HT-29 (cell line): ENCODE results near the gene RNF144A. TPM values are rescaled to one million over a fixed set of nuclear protein-coding genes. Genes with fewer than 3 reads are reported as not detected.

Experiments used
- DNase-seq: peaks from one replicate; pipeline ENCODE4 v3.0.0-alpha.2; 2015; ENCODE audit warnings: low spot score
- total RNA-seq: library from RNA; depleted of rRNA; stranded (reverse); fragments of >200 nt; shearing (Covaris generic); gene quantifications from 2 replicates; pipeline ENCODE4 v1.2.3, GENCODE V29; 2014

Gene RNF144A
- total RNA-seq, 1 experiment from 2014 or later, result 0.10 TPM

GRCh38 chr2:6947929-6948676 is 30.9 kb downstream of the RNF144A start:
- DNase-seq, result no peak

DNA sequence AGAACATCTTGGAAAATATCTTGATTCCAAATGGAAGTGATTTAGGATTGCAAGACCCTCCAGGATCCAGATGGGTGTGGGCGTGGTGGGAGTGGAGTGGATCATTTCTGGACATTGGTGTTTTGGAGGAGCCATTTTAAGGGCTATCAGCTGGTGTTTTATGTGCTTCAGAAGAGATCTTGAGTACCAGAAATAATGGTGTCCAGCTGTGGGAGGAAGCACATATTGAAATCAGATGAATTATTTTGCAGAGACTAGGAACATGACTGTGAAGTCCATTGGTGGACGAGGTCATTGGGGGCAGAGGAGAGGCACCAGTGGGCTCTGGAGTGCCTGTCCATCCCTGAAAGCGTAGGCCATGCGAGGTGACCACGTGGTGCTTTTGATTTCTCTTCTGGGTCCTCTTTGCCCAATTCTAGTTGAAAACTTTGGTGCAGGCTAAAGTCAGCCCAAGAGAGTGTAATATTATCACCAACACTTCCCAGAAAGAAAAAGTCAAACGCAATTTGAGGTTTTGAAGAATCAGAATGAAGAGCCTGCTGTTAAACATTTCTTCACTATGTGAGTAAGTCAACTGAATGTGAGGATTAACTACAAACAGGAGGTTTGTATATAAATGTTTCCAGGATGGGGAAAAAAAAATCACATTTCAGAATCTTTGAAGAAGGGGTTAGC is 31.6 kb downstream of the RNF144A start:
- no peak for DNase-seq

GRCh38 chr2:6951046-6951445 is 33.8 kb downstream of the RNF144A start:
- DNase-seq, result no peak

DNA sequence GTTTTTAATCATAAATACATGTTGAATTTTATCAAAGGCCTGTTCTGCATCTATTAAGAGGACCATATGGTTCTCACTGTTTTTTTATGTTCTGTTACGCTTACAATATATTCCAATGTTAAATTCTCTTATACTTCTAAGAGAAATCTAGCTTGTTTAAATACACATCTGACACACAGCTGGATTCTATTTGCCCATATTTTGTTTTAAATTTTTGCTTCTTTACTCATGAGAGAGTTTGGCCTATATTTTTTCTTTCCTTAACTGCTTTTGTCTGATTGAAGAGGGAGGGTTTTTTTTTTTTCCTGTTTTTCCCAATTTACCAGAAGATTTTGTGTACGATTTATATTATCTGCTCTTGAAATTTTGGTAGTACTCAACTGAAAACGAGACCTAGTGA is 34.9 kb downstream of the RNF144A start:
- no peak for DNase-seq

GRCh38 chr2:6954586-6954985 is 37.4 kb downstream of the RNF144A start:
- no peak for DNase-seq

DNA sequence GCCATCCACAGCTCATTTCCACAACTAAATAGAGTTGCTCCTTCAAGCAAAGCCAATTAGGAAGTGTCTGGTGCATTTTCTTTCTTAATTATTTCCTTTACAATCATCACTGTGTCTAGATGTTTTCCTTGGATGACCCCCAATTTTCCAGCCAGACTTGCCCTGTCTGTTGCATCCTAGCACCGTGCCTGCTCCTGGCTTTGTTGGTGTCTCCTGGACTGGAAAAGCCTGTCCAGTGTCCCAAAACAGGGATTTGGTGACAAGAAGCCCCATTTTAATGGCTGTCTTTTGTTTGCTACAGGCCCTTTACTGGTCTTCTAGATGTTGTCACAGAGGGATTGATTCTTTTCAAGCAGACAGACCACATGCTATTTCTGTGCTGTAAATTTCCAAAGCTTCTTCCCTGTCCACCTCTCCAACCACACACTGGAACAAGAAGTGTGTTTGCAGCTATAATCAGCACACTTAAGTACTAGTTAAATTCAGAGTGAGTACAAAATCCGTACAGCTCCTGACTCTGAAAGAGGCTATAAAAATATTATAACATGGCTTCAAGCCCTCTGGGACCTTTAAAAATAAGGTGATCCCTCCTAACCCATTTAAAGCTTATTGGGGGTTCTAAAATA is 38.4 kb downstream of the RNF144A start:
- no peak for DNase-seq

DNA sequence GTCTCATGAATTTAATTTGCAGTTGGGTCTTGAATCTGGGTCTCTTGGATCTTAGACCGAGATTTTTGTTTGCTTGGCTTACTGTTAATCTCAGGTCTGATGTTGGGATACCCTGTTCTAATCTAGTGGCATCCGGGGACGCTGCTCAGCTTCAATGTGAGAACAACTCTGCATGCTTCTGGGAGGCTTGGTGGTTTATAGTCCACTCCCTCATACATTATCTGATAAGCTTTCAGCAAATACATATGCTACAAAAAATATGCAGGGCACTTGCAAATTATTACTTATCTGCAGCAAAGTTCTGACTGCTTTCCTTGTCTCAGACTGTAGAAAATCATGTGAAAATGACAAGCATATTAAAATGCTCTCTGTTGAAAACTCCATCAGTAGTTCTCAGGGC is 39.4 kb downstream of the RNF144A start:
- DNase-seq, result no peak

DNA sequence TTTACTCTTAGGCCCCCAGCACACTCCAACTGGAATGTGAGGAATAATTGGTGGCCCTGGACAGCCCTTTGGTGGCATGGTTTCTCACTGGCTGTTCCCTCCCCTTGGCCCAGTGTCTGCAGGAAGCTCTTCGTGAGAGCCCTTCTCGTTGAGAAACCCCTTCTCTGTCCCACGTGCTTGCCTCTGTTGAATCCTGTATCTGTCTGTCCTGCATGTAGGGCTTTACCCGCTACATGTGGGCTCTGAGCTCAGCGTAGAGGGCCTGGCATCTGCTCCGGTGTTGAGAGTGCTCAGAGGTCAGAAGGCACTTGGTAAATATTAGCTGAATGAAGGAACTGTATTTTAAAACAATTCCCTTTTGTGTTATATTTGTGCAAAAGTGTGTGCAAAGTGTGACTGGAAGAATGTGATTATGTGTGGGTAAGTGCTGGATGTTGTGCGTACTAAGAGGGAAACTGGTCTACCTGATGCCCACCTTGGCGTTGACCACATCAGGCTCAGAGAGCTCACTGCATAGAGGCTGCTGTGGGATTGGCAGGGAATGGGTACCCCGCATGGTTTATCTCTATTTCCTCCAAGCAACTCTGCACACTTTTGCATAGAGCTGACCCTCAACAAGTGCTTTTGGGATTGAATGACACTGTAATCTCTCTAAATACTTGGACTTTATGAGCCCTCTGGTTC is 40.0 kb downstream of the RNF144A start:
- DNase-seq, result no peak

- no peak for DNase-seq
These were observed 40.9 kb downstream of the RNF144A start for GRCh38 chr2:6957910-6958615.

DNA sequence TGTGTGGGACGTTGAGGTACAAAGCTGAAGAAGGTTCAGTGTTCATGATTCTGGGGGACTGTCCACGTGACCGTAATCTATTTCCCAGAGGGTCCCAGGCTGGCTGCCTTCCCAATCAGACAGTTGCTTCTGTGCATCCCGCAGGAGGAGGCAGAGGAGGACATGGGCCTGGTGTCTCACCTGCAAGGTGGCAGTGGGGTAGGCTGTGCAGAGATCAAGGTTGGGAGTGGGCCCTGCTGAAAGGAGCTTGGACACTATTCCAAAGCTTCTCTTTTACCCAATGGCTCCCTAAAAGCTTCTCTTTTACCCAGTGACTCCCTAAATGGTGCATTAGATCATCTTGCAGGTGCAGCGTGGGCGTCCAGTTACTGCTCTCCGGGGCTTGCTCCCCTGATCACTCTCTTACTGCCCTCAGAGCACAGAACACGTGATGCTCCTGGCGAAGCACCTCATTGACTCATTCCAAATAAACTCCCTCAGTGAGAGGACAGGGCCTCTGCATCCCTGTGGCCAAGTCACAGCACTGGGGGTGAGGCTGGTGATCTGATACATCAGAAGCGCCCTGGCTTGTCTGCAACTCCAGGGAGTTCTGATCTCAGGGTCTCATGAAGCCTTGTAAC is 41.5 kb downstream of the RNF144A start:
- DNase-seq, result no peak

GRCh38 chr2:6959751-6960150 is 42.5 kb downstream of the RNF144A start:
- no peak for DNase-seq

DNA sequence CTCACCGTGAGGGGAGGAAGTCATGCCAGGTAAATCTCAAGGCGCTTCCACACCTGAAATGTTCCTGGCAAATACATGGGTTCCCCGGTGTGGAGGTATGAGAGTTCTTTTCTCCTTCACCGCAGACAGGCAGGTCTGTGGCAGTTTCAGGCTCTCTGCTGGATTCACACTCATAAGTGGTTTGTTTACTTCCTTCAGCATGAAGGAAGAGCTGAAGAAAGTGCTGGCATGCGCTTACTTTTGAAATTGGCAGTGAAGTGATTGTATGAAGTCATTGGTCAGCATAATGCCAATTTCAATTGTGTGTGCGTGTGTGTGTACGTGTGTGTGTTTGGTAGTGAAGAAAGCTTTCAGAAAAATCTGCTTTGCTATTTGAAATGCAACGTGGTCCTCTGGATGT is 43.4 kb downstream of the RNF144A start:
- DNase-seq, result no peak

DNA sequence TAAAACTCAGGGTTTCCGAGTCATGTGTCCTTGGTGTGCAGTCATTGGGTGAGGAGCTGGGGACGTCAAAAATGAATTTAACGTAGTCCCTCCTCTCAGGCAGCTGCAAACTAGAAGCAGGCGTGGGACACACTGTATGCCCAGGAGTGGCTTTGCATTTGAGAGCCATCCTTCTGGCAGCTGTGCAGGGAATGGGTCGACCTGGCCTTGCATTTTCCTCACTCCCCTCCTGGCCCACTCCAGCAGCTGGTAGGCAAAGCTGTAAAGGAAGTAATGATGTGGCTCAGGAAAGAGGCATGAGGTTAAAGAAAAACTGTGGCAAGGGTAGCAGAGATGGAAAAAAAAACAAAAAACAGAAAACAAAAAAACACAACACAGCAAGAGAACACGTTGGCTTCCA is 46.5 kb downstream of the RNF144A start:
- DNase-seq, result no peak

- no peak for DNase-seq
These were observed 48.0 kb downstream of the RNF144A start for GRCh38 chr2:6965071-6965795.

GRCh38 chr2:6966446-6966940 is 49.3 kb downstream of the RNF144A start:
- DNase-seq, result no peak

- no peak for DNase-seq
These were observed 50.1 kb downstream of the RNF144A start for GRCh38 chr2:6967301-6967700.

DNA sequence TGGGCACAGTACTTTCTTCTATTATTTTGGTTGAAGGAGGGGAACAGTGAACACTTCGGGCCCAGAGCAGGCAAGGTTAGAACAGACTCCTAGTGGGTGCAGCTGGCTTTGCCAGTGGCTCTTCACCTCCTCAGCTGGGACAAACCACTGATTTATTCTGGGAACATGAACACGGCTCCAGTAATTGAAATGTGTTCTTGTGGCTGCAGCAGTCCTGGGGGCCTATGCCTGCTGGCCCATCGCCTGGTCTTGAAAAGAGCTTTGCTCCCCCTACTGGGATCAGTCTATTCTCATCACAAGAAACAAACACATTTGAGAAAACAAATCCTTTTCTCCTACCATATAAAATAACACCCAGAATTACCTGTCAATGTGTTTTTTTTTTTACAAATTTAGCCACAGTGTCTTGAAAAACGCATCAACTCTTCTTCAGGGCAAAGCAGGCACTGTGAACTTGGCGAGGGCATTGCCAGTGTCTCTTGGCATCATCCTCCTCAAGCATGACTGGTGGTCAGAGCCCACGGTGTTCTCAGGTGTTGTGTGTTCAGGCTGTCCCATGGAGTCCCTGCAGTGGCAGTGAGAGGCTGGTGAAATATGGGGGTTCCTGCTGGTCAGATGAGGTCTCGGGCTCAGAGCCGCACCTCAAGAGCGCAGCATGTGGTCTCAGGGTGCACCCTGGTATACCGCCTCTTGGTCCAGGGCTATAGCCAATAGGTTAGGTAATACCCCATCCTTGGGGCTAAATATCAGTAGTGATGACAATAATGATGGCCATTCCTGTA is 51.3 kb downstream of the RNF144A start:
- no peak for DNase-seq

GRCh38 chr2:6970551-6970950 is 53.3 kb downstream of the RNF144A start:
- no peak for DNase-seq

GRCh38 chr2:6970976-6971480 is 53.8 kb downstream of the RNF144A start:
- no peak for DNase-seq
